GM23248 (cell line): Measurements from ENCODE around the gene MST1.

Source experiments
- EZH2 ChIP-seq: fragments of 200-600 bp; sonication (generic); IDR thresholded peaks from 2 replicates; pipeline ENCODE4 v1.6.1; 2018; ENCODE audit warnings: antibody characterized with exemption, mild to moderate bottlenecking; ENCODE audit not compliant: insufficient read depth, poor library complexity, severe bottlenecking
- EZH2phosphoT487 ChIP-seq: fragments of 200-600 bp; sonication (generic); IDR thresholded peaks from 2 replicates; pipeline ENCODE4 v1.6.1; 2018; ENCODE audit warnings: antibody characterized with exemption, moderate library complexity, mild to moderate bottlenecking, low read depth; ENCODE audit not compliant: insufficient read depth

DNA sequence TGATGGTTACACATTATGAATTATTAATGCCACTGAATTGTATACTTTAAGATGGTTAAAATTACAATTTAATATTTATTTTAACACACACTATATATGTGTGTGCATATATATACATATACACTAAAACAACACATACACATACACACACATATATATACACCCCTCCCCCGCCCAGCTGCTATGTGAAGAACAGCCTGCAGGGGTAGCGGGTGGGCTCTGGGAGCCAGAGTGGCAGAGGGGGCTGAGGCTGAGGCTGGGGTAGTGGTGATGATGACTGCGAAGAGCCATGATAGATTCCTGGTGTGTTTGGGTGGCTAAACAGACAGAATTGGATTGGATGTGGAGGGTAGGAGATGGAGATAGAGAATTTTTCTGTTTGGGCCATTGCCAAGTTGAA lies 54.5 kb downstream of the MST1 start:
- TF ChIP-seq EZH2 (no peak), EZH2phosphoT487 (no peak)
